PFSK-1 (cell line): ENCODE results near the gene AGR2.

Experiments
- FOXP2 ChIP-seq: optimal IDR thresholded peaks from 2 replicates; pipeline ENCODE3; 2011; ENCODE audit warnings: borderline replicate concordance, control low read depth, inconsistent platforms; ENCODE audit not compliant: insufficient read depth; ENCODE audit errors: extremely low read length, extremely low read depth
- POLR2AphosphoS5 ChIP-seq: IDR thresholded peaks from 2 replicates; pipeline ENCODE4 v1.6.1; 2012; ENCODE audit warnings: low read depth, mild to moderate bottlenecking, control low read depth, low read length, moderate library complexity
- SIN3A ChIP-seq: IDR thresholded peaks from 2 replicates; pipeline ENCODE4 v1.6.1; 2012; ENCODE audit warnings: mild to moderate bottlenecking, low read length, moderate library complexity, borderline replicate concordance; ENCODE audit not compliant: insufficient read depth
- TAF1 ChIP-seq: IDR thresholded peaks from 2 replicates; pipeline ENCODE4 v1.6.1; 2012; ENCODE audit warnings: low read length, control low read depth, borderline replicate concordance; ENCODE audit not compliant: insufficient read depth
- TF ChIP-seq, protein P1 (sequence below), 2 experiments: IDR thresholded peaks; 2 replicates each; pipeline versions ENCODE4 v1.6.1 to v1.8.0; 2011 to 2012; ENCODE audit warnings: low read depth in 2 of 2, low read length in 2 of 2, control low read depth in 1 of 2, inconsistent platforms in 1 of 2, mild to moderate bottlenecking in 1 of 2, moderate library complexity in 1 of 2; ENCODE audit not compliant: insufficient read depth in 1 of 2

Gene AGR2

DNA sequence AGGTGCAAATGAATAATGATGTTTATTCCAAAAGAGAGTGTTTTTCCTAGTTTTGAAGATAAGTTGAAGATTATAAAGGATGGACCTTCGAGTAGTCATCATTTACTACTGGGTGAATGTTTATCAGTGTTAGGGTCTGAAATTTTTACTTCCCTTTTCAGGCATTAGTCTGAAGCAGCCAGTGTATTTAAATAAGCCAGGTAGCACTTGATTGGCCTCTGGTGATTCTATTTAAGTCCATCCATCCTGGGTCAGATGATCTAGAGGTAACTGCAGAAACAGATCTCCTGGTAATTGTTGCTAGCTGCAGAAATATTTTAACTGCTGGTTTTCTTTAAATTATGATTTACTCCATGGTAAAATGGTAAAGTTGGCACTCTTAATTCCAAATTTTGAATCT, 34.1 kb upstream of the AGR2 start:
- TF ChIP-seq POLR2AphosphoS5 (no peak), FOXP2 (no peak), SIN3A (no peak), TAF1 (no peak)
- TF ChIP-seq, protein P1, sequence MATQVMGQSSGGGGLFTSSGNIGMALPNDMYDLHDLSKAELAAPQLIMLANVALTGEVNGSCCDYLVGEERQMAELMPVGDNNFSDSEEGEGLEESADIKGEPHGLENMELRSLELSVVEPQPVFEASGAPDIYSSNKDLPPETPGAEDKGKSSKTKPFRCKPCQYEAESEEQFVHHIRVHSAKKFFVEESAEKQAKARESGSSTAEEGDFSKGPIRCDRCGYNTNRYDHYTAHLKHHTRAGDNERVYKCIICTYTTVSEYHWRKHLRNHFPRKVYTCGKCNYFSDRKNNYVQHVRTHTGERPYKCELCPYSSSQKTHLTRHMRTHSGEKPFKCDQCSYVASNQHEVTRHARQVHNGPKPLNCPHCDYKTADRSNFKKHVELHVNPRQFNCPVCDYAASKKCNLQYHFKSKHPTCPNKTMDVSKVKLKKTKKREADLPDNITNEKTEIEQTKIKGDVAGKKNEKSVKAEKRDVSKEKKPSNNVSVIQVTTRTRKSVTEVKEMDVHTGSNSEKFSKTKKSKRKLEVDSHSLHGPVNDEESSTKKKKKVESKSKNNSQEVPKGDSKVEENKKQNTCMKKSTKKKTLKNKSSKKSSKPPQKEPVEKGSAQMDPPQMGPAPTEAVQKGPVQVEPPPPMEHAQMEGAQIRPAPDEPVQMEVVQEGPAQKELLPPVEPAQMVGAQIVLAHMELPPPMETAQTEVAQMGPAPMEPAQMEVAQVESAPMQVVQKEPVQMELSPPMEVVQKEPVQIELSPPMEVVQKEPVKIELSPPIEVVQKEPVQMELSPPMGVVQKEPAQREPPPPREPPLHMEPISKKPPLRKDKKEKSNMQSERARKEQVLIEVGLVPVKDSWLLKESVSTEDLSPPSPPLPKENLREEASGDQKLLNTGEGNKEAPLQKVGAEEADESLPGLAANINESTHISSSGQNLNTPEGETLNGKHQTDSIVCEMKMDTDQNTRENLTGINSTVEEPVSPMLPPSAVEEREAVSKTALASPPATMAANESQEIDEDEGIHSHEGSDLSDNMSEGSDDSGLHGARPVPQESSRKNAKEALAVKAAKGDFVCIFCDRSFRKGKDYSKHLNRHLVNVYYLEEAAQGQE (IDR thresholded peaks at IDR 0.05; ENCODE audit: insufficient read depth in 1 of 2, low read depth in 2 of 2, low read length in 2 of 2) = no peak

DNA sequence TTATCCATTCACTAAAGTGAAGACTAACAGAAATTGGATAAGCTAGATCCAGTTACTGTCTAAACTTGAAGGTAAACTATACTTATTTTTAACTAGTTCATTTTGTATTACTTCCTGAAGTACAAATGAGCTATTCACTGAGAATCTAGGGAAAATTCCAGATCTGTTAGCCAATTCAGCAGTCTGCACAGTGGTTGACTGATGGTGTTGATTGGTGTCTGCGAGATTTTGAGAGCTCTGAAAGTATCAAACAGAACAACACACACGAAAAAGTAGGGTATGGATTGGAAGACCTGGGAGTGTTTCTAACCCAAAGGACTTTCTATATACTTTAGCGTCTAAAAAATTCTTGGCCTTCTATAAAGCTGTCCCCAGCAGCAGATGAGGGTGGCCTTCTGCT, 33.6 kb upstream of the AGR2 start:
- TF ChIP-seq, protein P1 (IDR thresholded peaks at IDR 0.05; ENCODE audit: insufficient read depth in 1 of 2, low read depth in 2 of 2, low read length in 2 of 2) = no peak
- TF ChIP-seq TAF1 (no peak), POLR2AphosphoS5 (no peak), FOXP2 (no peak), SIN3A (no peak)

GRCh38 chr7:16836481-16836880, 31.7 kb upstream of the AGR2 start:
- no peak for TF ChIP-seq POLR2AphosphoS5
- TF ChIP-seq FOXP2 = no peak
- no peak for TF ChIP-seq SIN3A
- no peak for TF ChIP-seq TAF1
- TF ChIP-seq, protein P1 (IDR thresholded peaks at IDR 0.05; ENCODE audit: insufficient read depth in 1 of 2, low read depth in 2 of 2, low read length in 2 of 2) = no peak

GRCh38 chr7:16833373-16833772, 28.6 kb upstream of the AGR2 start:
- TF ChIP-seq POLR2AphosphoS5 (no peak), SIN3A (no peak), FOXP2 (no peak), TAF1 (no peak)
- TF ChIP-seq, protein P1 (IDR thresholded peaks at IDR 0.05; ENCODE audit: insufficient read depth in 1 of 2, low read depth in 2 of 2, low read length in 2 of 2) = no peak

GRCh38 chr7:16826060-16826459, 21.3 kb upstream of the AGR2 start:
- TF ChIP-seq POLR2AphosphoS5 = no peak
- no peak for TF ChIP-seq FOXP2
- TF ChIP-seq SIN3A = no peak
- TF ChIP-seq TAF1 = no peak
